Ovary (tissue), 9 donors: Measurements from ENCODE around the gene BDH2. TPM values are rescaled to one million over a fixed set of nuclear protein-coding genes. Genes with fewer than 3 reads are reported as not detected.

ENCODE experiments used
- DNase-seq, 5 donors: peaks; one replicate each; pipeline ENCODE4 v3.0.0-alpha.2; 2019 to 2020
- H3K27ac ChIP-seq, 2 donors: fragments of 200-600 bp; one replicate each; pipeline versions ENCODE4 v1.5.1 to v1.8.0; 2019 to 2022
- H3K27me3 ChIP-seq: fragments of 200-600 bp; one replicate; pipeline ENCODE4 v1.8.0; 2022
- H3K36me3 ChIP-seq: fragments of 200-600 bp; sonication (generic); one replicate; pipeline ENCODE4 v1.5.1; 2019
- H3K4me1 ChIP-seq: one replicate; pipeline ENCODE4 v1.8.1; 2013; ENCODE audit warnings: mild to moderate bottlenecking, moderate library complexity; ENCODE audit not compliant: insufficient read depth
- H3K4me3 ChIP-seq: fragments of 200-600 bp; sonication (generic); one replicate; pipeline ENCODE4 v1.5.1; 2017
- H3K9me3 ChIP-seq, 2 donors: fragments of 200-600 bp in 1 of 2; sonication (generic) in 1 of 2; one replicate each; pipeline versions ENCODE4 v1.5.1 to v1.8.1; 2013 to 2019; ENCODE audit warnings: mild to moderate bottlenecking in 1 of 2, moderate library complexity in 1 of 2
- CTCF ChIP-seq, 3 donors: fragments of 450-650 bp in 2 of 3; fragments of 200-600 bp in 1 of 3; IDR thresholded peaks; one replicate each; pipeline versions ENCODE4 v1.5.1 to v1.8.0; 2016 to 2022; ENCODE audit warnings: antibody characterized with exemption in 3 of 3, mild to moderate bottlenecking in 1 of 3
- EP300 ChIP-seq: sonication (generic); formaldehyde crosslinking; IDR thresholded peaks from one replicate; pipeline ENCODE4 v1.6.1; 2017; ENCODE audit warnings: antibody characterized with exemption
- POLR2A ChIP-seq: fragments of 450-650 bp; IDR thresholded peaks from one replicate; pipeline ENCODE4 v1.6.1; 2017; ENCODE audit warnings: antibody characterized with exemption, mild to moderate bottlenecking, moderate library complexity
- WGBS, 3 donors: extraction: QIAGEN DNeasy Blood & Tissue Kit in 1 of 3; methylation state at CpG; one replicate each; pipeline versions ENCODE4 v1.1.5 to v1.1.7; 2013 to 2017; 5-methylcytosine and 5-hydroxymethylcytosine counted together
- intact Hi-C, 4 donors: fragments of 100-400 bp; cut with DNase I; formaldehyde crosslinking; loops; one replicate each; pipeline versions ENCODE4 v1.11.0 to v1.15.1; 2022 to 2023
- polyA plus RNA-seq, 2 donors: library from polyadenylated mRNA; stranded (reverse); fragments of 200-250 nt in 1 of 2; fragments of 350-450 nt in 1 of 2; fragmentation: Illumina TruSeq in 1 of 2; extraction: RNeasy Lipid Tissue Mini Kit (QIAGEN cat#74804) in 1 of 2; gene quantifications; one replicate each; pipeline ENCODE4 v1.2.3, GENCODE V29; 2013 to 2014
- total RNA-seq, 7 donors: library from RNA; depleted of rRNA in 2 of 7; stranded (reverse); fragments of >200 nt in 2 of 7; fragmentation: NEBNext Ultra II Directional in 3 of 7; extraction: Animal tissue kit (Norgen Biotek cat#: 25700) in 3 of 7; gene quantifications; one replicate each; pipeline versions ENCODE4 v1.1.0 to v1.2.4, GENCODE V29; 2016 to 2023
- donor health status: DM: no; HTN: no; CAD: no; lungs with moderate emphysema.
- donor health status: DM: no; HTN: no; CAD: no.
- donor health status: Bipolar disorder and iron deficiency.
- donor health status: DM: yes; HTN: yes; CAD: no.
- donor health status: DM: no; HTN: no; CAD: no.
- donor health status: DM: yes; HTN: yes; CAD: no.

The BDH2 gene
- total and polyA plus RNA-seq, 9 donors = 42.2 to 92.6 (median 77.0) TPM

- Histone ChIP-seq H3K9me3 (no peaks in the 10 kb centered on the region), H3K36me3 (no peaks in the 10 kb centered on the region), H3K4me1 (no peaks in the 10 kb centered on the region), H3K27ac (no peak overlapping the region), H3K4me3 (no peak overlapping the region), H3K27me3 (no peaks in the 10 kb centered on the region)
- 65 to 80% (median 78%) methylated on average over 2 of the region's 2 CpGs for WGBS, 3 donors
- TF ChIP-seq CTCF (IDR thresholded peaks at IDR 0.05) = no peak
- TF ChIP-seq POLR2A = no peak
- no peak for TF ChIP-seq EP300
- DNase-seq = no peak
- intact Hi-C loops = no loop called here
These were observed 67.1 kb downstream of the BDH2 start for GRCh38 chr4:103032574-103032973.

GRCh38 chr4:103030791-103031190 is 68.8 kb downstream of the BDH2 start:
- intact Hi-C loops = no loop called here
- no peaks in the 10 kb centered on the region for H3K4me1 ChIP-seq
- H3K27ac ChIP-seq = no peak overlapping the region
- no peak for DNase-seq
- WGBS, 3 donors = 92 to 98% (median 94%) methylated on average over 3 of the region's 3 CpGs
- no peaks in the 10 kb centered on the region for H3K36me3 ChIP-seq
- H3K9me3 ChIP-seq = no peaks in the 10 kb centered on the region
- no peak for TF ChIP-seq POLR2A
- H3K27me3 ChIP-seq = no peaks in the 10 kb centered on the region
- H3K4me3 ChIP-seq = no peak overlapping the region

GRCh38 chr4:103029300-103029699 is 70.3 kb downstream of the BDH2 start:
- DNase-seq = no peak
- H3K4me1 ChIP-seq = no peaks in the 10 kb centered on the region
- 90 to 94% (median 93%) methylated on average over 1 of the region's 1 CpG for WGBS, 3 donors
- H3K27ac ChIP-seq = no peak overlapping the region
- no peak overlapping the region for H3K4me3 ChIP-seq
- TF ChIP-seq EP300 (no peak), POLR2A (no peak), CTCF (IDR thresholded peaks at IDR 0.05) (no peak)
- intact Hi-C loops = no loop called here
- H3K27me3 ChIP-seq = no peaks in the 10 kb centered on the region
- no peaks in the 10 kb centered on the region for H3K36me3 ChIP-seq
- H3K9me3 ChIP-seq = no peaks in the 10 kb centered on the region

Other genes starting within 250 kb of the BDH2 start
- gene CISD2, start 230.8 kb downstream of the BDH2 start, total RNA-seq = 10 to 100 TPM in 6 of 7 donors, 1 to 10 TPM in 1; 7.9 to 22.7 (median 19.1) TPM
- gene CISD2, start 230.8 kb downstream of the BDH2 start, polyA plus RNA-seq = 10 to 100 TPM; 13.6 to 27.1 TPM
- 1 to 10 TPM in 6 of 7 donors, under 1 TPM in 1; 0.83 to 3.8 (median 2.5) TPM for gene SLC9B1, start 80.1 kb downstream of the BDH2 start, total RNA-seq
- gene SLC9B1, start 80.1 kb downstream of the BDH2 start, polyA plus RNA-seq = 1 to 10 TPM; 1.0 to 1.1 TPM
- gene SLC9B2, start 23.1 kb downstream of the BDH2 start, total RNA-seq = 10 to 100 TPM; 11.2 to 19.2 (median 17.0) TPM
- gene SLC9B2, start 23.1 kb downstream of the BDH2 start, polyA plus RNA-seq = 10 to 100 TPM; 11.0 to 17.0 TPM
- 1 to 10 TPM in 3 of 7 donors, under 1 TPM in 4; 0.23 to 2.5 (median 0.68) TPM for gene CENPE, start 98.5 kb upstream of the BDH2 start, total RNA-seq
- gene CENPE, start 98.5 kb upstream of the BDH2 start, polyA plus RNA-seq = under 1 TPM; 0.28 to 0.60 TPM